GM18517 (cell line): Measurements from ENCODE around the gene CREB1.

Experiments
- ATAC-seq: cut with Tn5 transposase; IDR thresholded peaks from one replicate; pipeline ENCODE4 v1.9.1; 2021; ENCODE audit warnings: mild to moderate bottlenecking, moderate library complexity; ENCODE audit not compliant: unreplicated experiment

CREB1 gene

DNA sequence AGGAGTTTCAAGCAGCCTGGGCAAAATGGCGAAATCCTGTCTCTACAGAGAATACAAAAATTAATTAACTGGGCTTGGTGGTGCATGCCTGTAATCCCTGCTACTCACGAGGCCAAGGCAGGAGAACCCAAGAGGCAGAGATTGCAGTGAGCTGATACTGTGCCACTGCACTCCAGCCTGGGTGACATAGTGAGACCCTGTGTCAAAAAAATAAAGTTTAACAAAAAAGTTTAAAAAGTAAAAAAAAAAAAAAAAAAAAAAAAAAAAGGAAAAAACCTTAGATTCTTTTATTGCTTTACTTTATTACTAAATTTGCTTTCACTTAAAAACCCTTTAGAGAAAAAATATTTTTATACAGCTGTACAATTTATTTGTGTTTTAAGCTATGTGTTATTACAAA lies 10.7 kb downstream of the CREB1 start:
- ATAC-seq = no peak

DNA sequence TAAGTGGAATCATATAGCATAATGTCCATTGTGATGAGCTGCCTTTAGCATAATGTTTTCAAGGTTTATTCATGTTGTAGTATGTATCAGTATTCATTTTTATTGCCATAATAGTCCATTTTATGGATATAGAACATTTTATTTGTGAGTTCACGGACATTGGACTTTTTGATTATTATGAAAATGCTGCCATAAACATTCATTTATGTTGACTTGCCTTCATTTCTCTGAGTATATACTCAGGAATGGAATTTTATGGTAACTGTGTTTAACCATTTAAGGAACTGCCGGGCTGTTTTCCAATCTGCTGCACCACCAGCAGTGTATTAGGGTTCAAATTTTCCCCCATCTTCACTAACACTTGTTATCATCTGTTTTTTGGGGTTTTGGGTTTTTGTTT lies 12.2 kb downstream of the CREB1 start:
- ATAC-seq = no peak

DNA sequence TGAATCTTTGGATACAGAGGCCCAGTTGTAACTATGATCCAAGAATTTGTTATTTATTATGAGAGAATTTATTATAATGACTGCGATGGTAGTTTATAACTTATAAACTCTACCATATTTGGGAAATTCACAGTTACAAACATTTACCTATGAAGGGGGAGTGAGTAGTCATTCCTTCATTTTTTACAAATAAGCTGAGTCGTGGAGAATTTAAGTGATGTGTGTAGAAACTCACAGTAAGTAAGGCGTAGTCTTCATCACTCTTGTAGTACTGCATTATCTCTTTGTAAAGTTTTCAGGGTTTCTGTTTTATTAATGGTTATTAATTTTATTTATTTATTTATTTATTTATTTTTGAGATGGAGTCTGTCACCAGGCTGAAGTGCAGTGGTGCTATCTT lies 13.5 kb downstream of the CREB1 start:
- ATAC-seq = no peak

DNA sequence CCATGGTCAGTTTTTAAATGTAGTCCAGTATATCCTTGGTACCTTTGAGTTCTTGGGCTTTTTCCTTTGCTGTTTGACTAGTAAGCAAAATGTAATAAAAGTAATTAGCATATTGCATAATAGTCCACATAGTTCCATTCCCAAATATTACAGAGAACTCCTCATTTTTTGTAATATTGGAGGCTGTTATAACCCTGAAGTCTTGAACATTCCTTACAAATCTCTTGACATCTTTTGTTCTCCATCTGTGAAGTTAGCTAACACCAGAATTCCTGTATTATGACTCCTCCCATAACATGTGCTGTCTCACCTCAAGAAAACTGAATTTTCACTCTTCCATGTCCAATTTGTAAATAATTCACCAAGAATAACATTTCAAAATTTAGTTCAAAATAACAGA lies 17.1 kb downstream of the CREB1 start:
- ATAC-seq = no peak

DNA sequence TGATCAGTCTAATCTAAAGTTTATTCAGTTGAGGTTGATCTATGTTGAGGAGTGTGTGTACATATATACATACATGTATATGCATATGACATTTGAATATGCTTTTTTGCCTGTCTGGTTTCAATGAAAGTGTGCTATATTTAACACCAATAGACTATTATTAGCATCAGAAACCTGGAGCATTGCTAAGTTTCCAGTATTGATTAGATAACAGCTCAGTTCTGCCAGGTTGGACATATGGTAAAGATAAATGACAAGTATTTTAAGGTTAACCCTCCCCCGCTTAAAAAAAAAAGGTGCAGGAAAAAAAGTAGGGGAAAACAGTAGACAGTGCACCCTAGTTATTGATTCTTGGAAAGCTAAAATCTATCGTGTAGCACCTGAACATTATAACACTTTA lies 19.4 kb downstream of the CREB1 start:
- ATAC-seq = no peak

DNA sequence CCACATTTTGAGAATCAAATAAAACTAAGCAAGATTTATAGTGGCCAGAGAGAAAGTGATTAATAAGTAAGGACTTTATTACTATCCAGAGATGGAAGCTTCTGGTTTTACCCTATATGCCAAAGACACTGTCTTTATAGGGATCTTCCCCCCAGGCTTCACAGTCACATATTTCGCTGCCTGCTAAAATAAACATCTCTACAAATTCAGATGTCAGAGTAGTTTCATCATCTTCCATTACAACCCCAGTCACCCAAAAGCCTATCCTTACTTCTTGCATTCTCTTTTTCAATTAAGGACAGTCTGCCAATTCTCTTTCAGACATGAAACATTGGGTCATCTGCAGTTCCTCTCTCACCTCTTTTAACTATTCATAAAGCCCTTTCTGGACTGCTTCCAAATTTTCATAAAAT lies 28.3 kb downstream of the CREB1 start:
- no peak for ATAC-seq

DNA sequence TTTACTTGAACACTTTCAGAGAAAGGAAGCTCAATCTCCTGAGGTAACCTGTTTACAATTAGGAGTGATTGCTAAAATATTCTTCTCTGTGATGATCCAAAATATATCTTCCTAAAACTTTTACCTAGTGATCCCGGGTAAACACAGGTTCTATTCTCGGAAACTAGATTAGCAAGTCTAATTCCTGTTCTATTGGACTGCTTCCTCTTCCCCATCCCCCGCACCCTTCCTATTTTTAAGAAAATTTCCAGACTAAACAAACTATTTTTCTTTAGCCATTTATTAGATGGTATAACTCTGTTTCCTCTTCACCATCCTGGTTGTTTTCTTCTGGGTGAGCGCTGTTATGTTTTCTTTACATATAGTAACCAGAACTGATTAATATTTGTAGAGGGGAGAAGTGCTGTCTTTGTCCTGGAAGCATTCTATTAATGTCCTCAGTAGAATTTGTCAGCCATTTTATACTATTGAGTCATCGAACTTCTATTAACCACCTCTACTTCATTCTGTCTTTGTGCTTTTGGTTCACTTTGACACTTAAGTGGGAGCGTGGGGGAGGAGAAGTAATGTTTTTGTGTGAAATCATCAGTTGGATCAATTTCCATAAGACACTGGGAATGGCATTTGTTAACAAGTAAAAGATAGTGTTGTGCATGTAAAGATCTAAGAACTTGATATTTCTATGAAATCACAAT lies 31.8 kb downstream of the CREB1 start:
- ATAC-seq = no peak

DNA sequence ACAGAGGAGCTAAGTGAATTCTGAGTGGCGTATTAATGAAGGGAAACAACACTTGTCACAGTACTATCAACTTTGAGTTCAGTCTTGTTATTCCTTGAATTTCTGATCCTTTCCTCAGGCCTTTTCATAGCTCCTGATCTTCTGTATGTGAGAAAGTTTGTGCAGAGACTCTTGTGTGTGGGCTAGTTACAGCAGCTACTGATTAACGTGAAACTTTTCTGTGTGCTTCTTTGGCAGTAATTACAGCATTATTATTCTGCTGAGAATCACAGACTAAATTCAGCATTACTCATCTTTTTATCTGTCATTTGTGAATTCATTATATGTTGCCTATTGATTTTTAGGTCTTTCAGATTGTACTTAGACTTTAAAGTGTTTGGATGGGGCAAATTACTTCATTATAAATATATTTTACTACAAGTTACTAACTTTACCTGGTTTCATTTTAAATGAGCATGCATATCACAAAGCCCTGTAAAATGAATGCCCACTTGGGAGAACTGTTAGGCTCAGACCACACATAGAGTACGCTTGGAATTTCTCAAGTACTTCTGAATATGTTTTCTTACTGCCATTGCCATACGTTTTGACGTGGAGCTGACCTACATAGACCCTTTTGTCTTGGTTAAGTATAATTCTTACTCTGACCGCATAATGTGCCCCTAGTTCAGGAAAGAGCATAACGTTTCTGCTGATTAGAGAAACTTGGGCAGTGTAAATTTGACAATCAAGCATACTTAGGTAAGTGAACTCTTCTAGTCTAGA lies 36.2 kb downstream of the CREB1 start:
- ATAC-seq = no peak

DNA sequence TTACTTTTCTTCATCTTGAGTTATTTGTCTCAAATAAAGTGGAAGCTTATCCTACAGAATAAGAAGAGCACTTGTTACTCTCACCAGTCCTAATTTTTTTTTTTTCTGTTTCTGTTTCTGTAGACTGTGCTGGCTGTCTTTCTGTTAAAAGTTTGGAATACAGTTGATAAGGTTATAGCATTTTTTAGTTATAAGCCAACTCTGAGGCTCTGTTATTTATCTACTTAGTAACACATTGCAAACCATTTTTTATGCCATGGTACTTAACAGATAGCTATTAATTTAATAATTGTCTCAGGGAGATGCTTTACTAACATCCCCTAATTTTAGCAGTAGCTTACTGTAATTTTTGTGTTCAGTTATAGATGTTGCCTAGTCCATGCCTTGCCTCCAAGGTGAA lies 37.9 kb downstream of the CREB1 start:
- ATAC-seq = no peak

DNA sequence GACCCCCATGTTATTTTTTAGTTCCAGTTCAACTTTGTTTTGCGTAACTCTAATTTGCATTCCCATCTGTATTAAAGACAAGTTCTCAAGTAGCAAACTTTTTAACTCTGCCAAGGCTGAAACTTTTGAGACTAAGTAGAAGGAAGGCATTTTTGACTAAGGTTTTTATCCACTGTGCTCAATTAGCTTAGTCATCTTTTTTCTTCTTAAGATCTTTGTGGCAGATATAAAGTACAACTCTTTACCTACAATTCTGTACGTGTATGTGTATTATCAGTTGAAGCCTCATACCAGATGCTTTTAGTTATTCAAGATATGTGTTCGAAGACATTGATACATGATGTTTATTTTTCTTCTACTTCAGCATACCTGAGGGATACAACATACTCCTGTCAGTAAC lies 41.6 kb downstream of the CREB1 start:
- no peak for ATAC-seq

DNA sequence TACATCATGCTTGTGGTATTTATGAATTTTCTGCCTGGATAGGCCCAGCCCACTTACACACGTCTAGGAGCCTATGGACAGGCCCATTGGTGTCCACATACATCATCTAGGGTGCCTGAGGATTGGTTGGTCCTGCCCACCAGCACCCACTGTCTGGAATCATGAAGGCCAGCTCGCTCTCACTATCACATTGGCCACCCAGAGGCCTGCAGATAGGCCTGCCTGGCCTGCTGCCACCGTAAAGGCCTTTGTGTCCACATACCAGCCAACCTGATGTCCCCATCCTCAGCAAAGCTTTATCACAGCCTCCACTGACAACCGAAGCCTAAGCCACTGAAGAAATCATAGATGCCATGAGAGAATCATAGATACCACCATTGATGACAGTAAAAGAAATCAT lies 55.2 kb downstream of the CREB1 start:
- ATAC-seq = no peak

DNA sequence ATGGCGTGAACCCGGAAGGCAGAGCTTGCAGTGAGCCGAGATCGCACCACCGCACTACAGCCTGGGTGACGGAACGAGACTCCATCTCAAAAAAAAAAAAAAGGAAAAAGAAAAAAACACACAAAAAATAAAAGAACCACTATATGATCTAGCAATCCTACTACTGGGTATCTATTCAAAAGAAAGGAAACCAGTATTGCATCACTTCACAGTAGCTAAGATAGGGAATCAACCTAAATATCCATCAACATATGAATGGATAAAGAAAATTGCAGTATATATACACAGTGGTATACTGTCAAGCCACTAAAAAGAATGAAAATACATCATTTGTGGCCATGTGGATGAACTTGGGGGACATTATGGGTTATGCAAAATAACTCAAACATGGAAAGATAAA lies 57.5 kb downstream of the CREB1 start:
- no peak for ATAC-seq

DNA sequence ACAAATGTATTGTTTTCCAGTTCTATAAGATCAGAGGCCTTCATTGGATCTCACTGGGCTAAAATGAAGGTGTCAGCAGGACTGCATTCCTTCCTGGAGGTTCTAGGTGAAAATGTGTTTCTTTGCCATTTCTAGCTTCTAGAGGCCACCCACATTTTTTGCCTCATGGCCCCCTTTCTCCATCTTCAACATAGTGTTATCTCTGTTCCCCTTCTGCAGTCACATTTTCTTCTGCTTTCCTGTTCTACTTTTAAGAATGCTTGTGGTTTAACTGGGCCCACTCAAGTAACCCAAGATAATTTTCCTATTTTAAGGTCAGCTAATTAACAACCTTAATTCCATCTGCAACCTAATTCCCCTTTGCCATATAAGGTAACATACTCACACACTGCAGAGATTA lies 59.4 kb downstream of the CREB1 start:
- ATAC-seq = no peak

DNA sequence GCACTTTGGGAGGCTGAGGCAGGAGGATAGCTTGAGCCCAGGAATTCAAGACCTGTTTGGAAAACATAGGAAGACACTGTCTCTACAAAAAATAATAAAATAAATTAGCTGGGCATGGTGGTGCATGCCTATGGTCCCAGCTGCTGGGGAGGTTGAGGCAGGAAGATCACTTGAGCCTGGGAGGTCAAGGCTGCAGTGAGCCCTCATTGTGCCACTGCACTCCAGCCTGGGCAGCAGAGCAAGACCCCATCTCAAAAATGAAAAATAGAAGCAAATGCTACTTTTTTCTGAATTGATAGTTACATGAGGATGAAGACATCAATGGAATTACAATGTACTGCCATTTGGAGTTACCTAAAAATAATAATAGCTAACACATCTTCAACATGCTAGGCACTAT lies 63.5 kb downstream of the CREB1 start:
- ATAC-seq = no peak

DNA sequence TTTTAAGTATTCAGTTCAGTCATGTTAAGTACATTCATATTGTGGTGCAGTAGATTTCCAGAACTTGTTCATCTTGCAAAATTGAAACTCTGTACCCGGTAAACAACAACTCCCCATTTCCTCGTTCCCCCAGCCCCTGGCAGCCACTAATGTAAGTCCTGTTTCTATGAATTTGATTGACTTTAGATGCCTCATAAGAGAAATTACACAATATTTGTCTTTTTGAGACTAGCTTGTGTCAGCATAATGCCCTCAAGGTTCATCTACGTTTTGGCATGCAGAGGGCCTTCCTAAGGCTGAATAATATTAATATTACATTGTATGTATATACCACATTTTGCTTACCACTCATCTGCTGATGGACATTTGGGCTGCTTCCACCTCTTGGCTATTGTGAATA lies 64.5 kb downstream of the CREB1 start:
- no peak for ATAC-seq

DNA sequence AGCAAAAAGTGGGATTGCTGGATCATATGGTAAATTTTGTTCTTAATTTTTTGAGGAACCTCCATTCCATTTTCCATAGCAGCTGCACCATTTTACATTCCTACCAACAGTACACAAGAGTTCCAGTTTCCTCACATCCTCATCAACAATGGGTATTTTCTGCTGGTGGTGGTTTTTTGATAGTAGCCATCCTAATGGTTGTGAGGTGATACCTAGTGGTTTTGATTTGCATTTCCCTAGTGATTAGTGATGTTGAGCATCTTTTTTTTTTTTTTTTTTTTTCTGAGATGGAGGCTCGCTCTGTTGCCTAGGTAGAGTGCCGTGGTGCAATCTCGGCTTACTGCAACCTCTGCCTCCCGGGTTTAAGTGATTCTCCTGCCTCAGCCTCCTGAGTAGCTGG lies 65.0 kb downstream of the CREB1 start:
- ATAC-seq = no peak

DNA sequence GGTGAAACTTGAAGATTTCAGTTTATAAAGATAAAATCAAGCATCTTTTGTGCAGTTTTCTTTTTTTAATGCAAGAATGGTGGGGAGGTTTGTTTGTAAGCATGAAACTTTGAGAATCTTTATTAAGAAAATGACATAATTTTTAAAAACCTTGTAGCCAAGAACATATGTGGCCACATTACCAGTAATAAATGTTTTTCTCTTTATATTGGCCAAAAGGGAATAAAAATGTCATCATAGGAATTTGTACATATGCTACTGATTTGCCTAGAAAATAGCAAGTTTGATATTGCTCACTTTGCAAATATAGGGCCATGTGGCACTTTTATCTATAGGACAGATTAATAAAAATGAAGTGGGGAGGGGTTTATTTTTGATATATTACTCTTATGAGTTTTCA lies 69.9 kb downstream of the CREB1 start:
- ATAC-seq = no peak

DNA sequence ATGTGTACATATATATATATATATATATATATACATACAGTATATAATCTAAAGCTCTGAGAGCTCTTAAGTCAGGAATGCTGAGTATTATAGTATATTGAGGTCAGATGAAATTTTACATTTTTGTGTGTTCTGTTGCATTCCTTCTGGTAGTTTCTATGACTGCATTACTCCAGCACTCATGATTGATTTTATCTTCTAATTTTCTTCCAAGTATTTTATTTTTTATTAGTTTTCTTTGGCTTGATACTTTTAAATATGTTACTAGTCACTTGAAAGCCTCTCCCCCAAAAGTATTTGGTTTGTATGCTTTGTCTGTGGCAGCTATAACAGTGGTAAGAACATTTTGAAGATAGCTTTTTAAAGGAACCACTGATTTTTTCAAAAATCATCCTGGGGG lies 70.5 kb downstream of the CREB1 start:
- no peak for ATAC-seq

DNA sequence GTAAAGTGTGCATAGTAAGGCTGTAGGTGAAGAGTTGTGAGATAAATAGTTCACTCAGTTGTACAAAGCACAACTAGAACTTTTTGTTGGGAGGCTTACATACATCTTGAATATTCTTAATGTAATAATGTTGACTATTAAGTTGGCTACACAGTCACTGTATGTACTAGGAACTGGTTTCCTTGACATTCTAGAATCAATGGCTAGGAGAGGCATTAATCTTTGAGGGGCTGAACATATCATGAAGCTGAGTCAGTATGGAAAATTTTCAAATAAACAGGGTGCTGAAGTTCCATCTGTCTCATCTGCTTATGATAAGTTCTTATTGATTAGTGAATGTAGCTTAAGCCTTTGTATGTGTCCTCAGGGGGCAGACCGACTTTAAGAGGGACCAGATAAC lies 72.0 kb downstream of the CREB1 start:
- ATAC-seq = no peak

DNA sequence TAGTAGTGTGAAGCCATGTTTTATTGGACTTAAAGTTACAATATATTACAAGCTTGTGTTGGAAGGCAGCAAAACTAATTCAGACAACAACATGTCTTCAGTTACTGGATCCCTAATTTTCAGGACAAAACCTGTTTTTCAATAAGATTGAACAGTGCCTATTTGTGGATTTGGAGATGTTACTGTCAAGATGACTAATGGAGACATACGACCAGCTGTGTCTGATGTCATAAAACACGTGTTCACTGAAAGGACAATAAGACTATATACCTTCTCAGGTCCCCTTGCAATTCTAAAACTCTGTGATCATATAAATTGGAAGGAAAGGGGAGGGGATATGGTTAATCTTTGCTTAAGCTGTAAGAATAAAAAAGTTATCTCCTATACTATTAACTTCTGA lies 73.7 kb downstream of the CREB1 start:
- no peak for ATAC-seq

DNA sequence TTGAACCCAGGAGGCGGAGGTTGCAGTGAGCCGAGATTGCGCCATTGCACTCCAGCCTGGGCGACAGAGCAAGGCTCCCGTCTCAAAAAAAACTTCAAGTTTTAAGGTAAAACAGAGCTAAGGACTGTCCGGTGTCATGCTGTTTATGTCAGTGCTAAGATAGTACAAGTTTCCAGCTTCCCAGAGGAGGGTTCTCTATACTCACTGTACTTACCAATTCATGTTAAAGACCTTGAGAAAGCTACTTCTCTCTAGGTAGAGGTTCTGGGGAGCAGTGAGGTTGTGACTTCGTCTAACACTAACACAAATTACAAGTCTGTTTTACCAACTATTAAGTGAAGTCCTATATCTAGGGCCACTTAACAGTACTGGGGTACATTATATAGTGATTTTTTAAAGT lies 76.6 kb downstream of the CREB1 start:
- no peak for ATAC-seq

DNA sequence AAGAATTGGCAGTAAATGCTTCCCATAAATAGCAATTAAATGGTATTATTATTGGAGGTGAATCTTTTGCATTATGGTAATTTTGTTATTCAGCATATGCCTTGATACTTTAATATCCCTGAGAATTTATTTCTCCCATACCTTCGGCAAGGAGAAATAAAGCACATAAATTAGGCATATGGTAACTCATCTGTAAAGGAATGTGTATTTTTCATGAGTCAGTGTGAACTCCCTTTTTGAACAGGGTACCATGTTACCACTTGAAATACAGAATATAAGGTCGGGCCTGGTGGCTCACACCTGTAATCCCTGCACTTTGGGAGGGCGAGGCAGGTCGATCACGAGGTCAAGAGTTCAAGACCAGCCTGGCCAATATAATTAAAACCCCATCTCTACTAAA lies 77.1 kb downstream of the CREB1 start:
- no peak for ATAC-seq

DNA sequence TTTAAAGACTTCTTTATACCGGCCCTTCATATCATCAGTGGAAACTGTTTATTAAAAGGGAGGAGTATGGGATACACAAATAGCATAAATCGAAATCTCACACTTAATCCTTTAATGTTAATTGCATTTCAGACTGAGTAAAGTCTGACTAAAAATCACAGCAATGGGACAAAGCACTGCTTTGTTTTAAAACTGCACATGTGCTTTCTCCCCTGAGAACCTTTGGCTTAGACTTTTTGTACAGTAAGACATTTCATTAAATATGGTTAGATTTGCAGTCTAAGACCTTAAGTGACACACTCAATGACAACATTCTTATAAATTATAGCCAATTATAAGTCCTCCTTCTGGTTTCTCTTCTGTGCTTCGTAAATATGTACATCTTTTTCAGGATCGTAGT lies 83.0 kb downstream of the CREB1 start:
- ATAC-seq = no peak
